ENCODE measurements around the gene LYZL6. TPM values are rescaled to one million over a fixed set of nuclear protein-coding genes. Genes with fewer than 3 reads are reported as not detected.

LYZL6 gene
- total RNA-seq: not detected in 2 replicates

- peaks cover 4% of the 10 kb centered on the region for H3K4me1 Mint-ChIP-seq (ENCODE audit: low read depth)
Observed at GRCh38 chr17:35943537-35943936, at the start of gene LYZL6. TSS of gene LYZL6 (minus strand) at chr17:35943713. CDS start at chr17:35939356, 4,357 bp downstream.

GRCh38 chr17:35991075-35991474, 47.6 kb upstream of the LYZL6 start:
- H3K27me3 Mint-ChIP-seq (ENCODE audit: insufficient read depth): peaks cover 15% of the 10 kb centered on the region
- no peaks in the 10 kb centered on the region for H3K4me1 Mint-ChIP-seq (ENCODE audit: low read depth)
- no peaks in the 10 kb centered on the region for H3K9me3 Mint-ChIP-seq
- no peaks in the 10 kb centered on the region for H3K36me3 Mint-ChIP-seq (ENCODE audit: low read depth)
- DNase-seq (ENCODE audit: low spot score): no peak
- H3K4me3 Mint-ChIP-seq: no peak overlapping the region
- intact Hi-C loops (cut with micrococcal nuclease): no loop called here
- no peak overlapping the region for H3K27ac Mint-ChIP-seq

More at GRCh38 chr17:35943537-35943936, at the start of gene LYZL6:
- Mint-ChIP-seq H3K27ac (no peak within 1 kb of the TSS), H3K27me3 (ENCODE audit: insufficient read depth) (peaks cover 11% of the 10 kb centered on the region), H3K36me3 (ENCODE audit: low read depth) (no peaks in the 10 kb centered on the region), H3K4me3 (no peak within 1 kb of the TSS), H3K9me3 (peaks cover 5% of the 10 kb centered on the region)
- intact Hi-C loops (cut with micrococcal nuclease): no loop called here
- no peak for DNase-seq (ENCODE audit: low spot score)

GRCh38 chr17:35988164-35988563, 44.7 kb upstream of the LYZL6 start:
- Mint-ChIP-seq H3K27me3 (ENCODE audit: insufficient read depth) (peaks cover 12% of the 10 kb centered on the region), H3K4me1 (ENCODE audit: low read depth) (no peaks in the 10 kb centered on the region), H3K9me3 (no peaks in the 10 kb centered on the region), H3K4me3 (no peak overlapping the region), H3K27ac (no peak overlapping the region), H3K36me3 (ENCODE audit: low read depth) (no peaks in the 10 kb centered on the region)
- intact Hi-C loops (cut with micrococcal nuclease): no loop called here
- DNase-seq (ENCODE audit: low spot score): no peak

GRCh38 chr17:35986643-35987042, 43.1 kb upstream of the LYZL6 start, which contains the start of gene CCL14:
TSS of gene CCL14 (minus strand) at chr17:35986729. CDS start at chr17:35986649, 80 bp downstream.
- Mint-ChIP-seq H3K27ac (no peak within 1 kb of the TSS), H3K4me3 (no peak within 1 kb of the TSS), H3K27me3 (ENCODE audit: insufficient read depth) (peaks cover 5% of the 10 kb centered on the region), H3K36me3 (ENCODE audit: low read depth) (no peaks in the 10 kb centered on the region), H3K4me1 (ENCODE audit: low read depth) (no peaks in the 10 kb centered on the region), H3K9me3 (no peaks in the 10 kb centered on the region)
- intact Hi-C loops (cut with micrococcal nuclease): no loop called here
- no peak for DNase-seq (ENCODE audit: low spot score)

- no peaks in the 10 kb centered on the region for H3K36me3 Mint-ChIP-seq (ENCODE audit: low read depth)
- no peaks in the 10 kb centered on the region for H3K4me1 Mint-ChIP-seq (ENCODE audit: low read depth)
- H3K9me3 Mint-ChIP-seq: no peaks in the 10 kb centered on the region
- H3K27ac Mint-ChIP-seq: no peak overlapping the region
- H3K4me3 Mint-ChIP-seq: no peak overlapping the region
- peaks cover 15% of the 10 kb centered on the region for H3K27me3 Mint-ChIP-seq (ENCODE audit: insufficient read depth)
- DNase-seq (ENCODE audit: low spot score): no peak
- intact Hi-C loops (cut with micrococcal nuclease): no loop called here
Observed at GRCh38 chr17:35984140-35984539, 40.6 kb upstream of the LYZL6 start.

GRCh38 chr17:35982409-35983191, 39.1 kb upstream of the LYZL6 start:
- DNase-seq (ENCODE audit: low spot score): no peak
- Mint-ChIP-seq H3K27ac (no peak overlapping the region), H3K9me3 (no peaks in the 10 kb centered on the region), H3K4me3 (no peak overlapping the region), H3K27me3 (ENCODE audit: insufficient read depth) (peaks cover 14% of the 10 kb centered on the region), H3K36me3 (ENCODE audit: low read depth) (no peaks in the 10 kb centered on the region), H3K4me1 (ENCODE audit: low read depth) (no peaks in the 10 kb centered on the region)
- intact Hi-C loops (cut with micrococcal nuclease): no loop called here

GRCh38 chr17:35981908-35982330, 38.4 kb upstream of the LYZL6 start:
- intact Hi-C loops (cut with micrococcal nuclease): no loop called here
- no peak for DNase-seq (ENCODE audit: low spot score)
- Mint-ChIP-seq H3K4me3 (no peak overlapping the region), H3K27ac (no peak overlapping the region), H3K4me1 (ENCODE audit: low read depth) (no peaks in the 10 kb centered on the region), H3K9me3 (no peaks in the 10 kb centered on the region), H3K27me3 (ENCODE audit: insufficient read depth) (peaks cover 14% of the 10 kb centered on the region), H3K36me3 (ENCODE audit: low read depth) (no peaks in the 10 kb centered on the region)

GRCh38 chr17:35981246-35981645, 37.7 kb upstream of the LYZL6 start, which contains the start of gene CCL16:
TSS of gene CCL16 (minus strand) at chr17:35981497. CDS start at chr17:35981420, 77 bp downstream.
- no peak within 1 kb of the TSS for H3K27ac Mint-ChIP-seq

GRCh38 chr17:35978346-35978745, 34.8 kb upstream of the LYZL6 start:
- H3K36me3 Mint-ChIP-seq (ENCODE audit: low read depth): no peaks in the 10 kb centered on the region
- no peak overlapping the region for H3K4me3 Mint-ChIP-seq
- intact Hi-C loops (cut with micrococcal nuclease): no loop called here
- H3K27me3 Mint-ChIP-seq (ENCODE audit: insufficient read depth): peaks cover 12% of the 10 kb centered on the region
- H3K27ac Mint-ChIP-seq: no peak overlapping the region
- no peak for DNase-seq (ENCODE audit: low spot score)
- no peaks in the 10 kb centered on the region for H3K4me1 Mint-ChIP-seq (ENCODE audit: low read depth)
- no peaks in the 10 kb centered on the region for H3K9me3 Mint-ChIP-seq

More at GRCh38 chr17:35981246-35981645, 37.7 kb upstream of the LYZL6 start, which contains the start of gene CCL16:
- Mint-ChIP-seq H3K36me3 (ENCODE audit: low read depth) (no peaks in the 10 kb centered on the region), H3K4me1 (ENCODE audit: low read depth) (no peaks in the 10 kb centered on the region), H3K27me3 (ENCODE audit: insufficient read depth) (peaks cover 16% of the 10 kb centered on the region), H3K4me3 (no peak within 1 kb of the TSS), H3K9me3 (no peaks in the 10 kb centered on the region)
- intact Hi-C loops (cut with micrococcal nuclease): no loop called here
- no peak for DNase-seq (ENCODE audit: low spot score)

GRCh38 chr17:35977509-35977908, 34.0 kb upstream of the LYZL6 start:
- H3K36me3 Mint-ChIP-seq (ENCODE audit: low read depth): no peaks in the 10 kb centered on the region
- H3K4me1 Mint-ChIP-seq (ENCODE audit: low read depth): no peaks in the 10 kb centered on the region
- no peak for DNase-seq (ENCODE audit: low spot score)
- intact Hi-C loops (cut with micrococcal nuclease): no loop called here
- no peak overlapping the region for H3K27ac Mint-ChIP-seq
- H3K4me3 Mint-ChIP-seq: no peak overlapping the region
- no peaks in the 10 kb centered on the region for H3K9me3 Mint-ChIP-seq
- H3K27me3 Mint-ChIP-seq (ENCODE audit: insufficient read depth): peaks cover 12% of the 10 kb centered on the region

- Mint-ChIP-seq H3K27me3 (ENCODE audit: insufficient read depth) (peaks cover 7% of the 10 kb centered on the region), H3K27ac (no peak overlapping the region), H3K4me1 (ENCODE audit: low read depth) (no peaks in the 10 kb centered on the region), H3K9me3 (no peaks in the 10 kb centered on the region), H3K4me3 (no peak overlapping the region), H3K36me3 (ENCODE audit: low read depth) (no peaks in the 10 kb centered on the region)
- intact Hi-C loops (cut with micrococcal nuclease): no loop called here
- DNase-seq (ENCODE audit: low spot score): no peak
Observed at GRCh38 chr17:35973333-35974260, 30.1 kb upstream of the LYZL6 start.

GRCh38 chr17:35972945-35973332, 29.4 kb upstream of the LYZL6 start:
- Mint-ChIP-seq H3K27ac (no peak overlapping the region), H3K9me3 (no peaks in the 10 kb centered on the region), H3K4me3 (no peak overlapping the region), H3K36me3 (ENCODE audit: low read depth) (no peaks in the 10 kb centered on the region), H3K4me1 (ENCODE audit: low read depth) (no peaks in the 10 kb centered on the region), H3K27me3 (ENCODE audit: insufficient read depth) (peaks cover 7% of the 10 kb centered on the region)
- DNase-seq (ENCODE audit: low spot score): no peak
- intact Hi-C loops (cut with micrococcal nuclease): no loop called here

- Mint-ChIP-seq H3K27me3 (ENCODE audit: insufficient read depth) (peaks cover 7% of the 10 kb centered on the region), H3K4me3 (no peak overlapping the region), H3K27ac (no peak overlapping the region), H3K4me1 (ENCODE audit: low read depth) (no peaks in the 10 kb centered on the region), H3K9me3 (no peaks in the 10 kb centered on the region), H3K36me3 (ENCODE audit: low read depth) (no peaks in the 10 kb centered on the region)
- DNase-seq (ENCODE audit: low spot score): no peak
- intact Hi-C loops (cut with micrococcal nuclease): no loop called here
Observed at GRCh38 chr17:35972535-35972934, 29.0 kb upstream of the LYZL6 start.

Data from activated T-helper 1 cell treated with anti-CD3 and anti-CD28 coated beads, Interleukin-12 subunit alpha, Interleukin-12 subunit beta, Interleukin-2, Interleukin-4 antibody, amounts not matched to agents 30 ng/mL and 10 ng/mL and 1 ng/mL, durations not matched to agents 14 hours and 24 hours and 36 hours (primary cell).